ENCODE measurements around the gene LRTM1.

DNA sequence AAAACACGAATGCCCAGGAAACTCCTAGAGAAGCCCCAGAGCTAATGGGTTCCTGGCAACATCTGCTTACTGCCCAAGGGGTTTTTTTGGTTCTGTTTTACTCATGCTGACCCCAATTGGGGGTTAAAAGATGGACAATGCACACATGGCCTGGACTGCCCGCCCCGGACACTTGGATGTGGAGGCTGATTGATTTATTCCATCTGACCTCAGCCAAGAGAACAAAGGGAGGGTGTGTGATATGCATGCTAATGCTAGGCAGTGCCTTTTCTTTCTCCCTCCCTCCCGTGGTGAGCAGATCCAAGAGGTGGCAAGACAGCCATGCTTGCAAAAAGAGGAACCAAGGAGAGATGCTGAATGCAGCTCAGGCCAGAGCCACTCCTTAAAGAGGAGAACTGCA, 3.3 kb upstream of the LRTM1 start:
- TF ChIP-seq EZH2 (IDR thresholded peaks at IDR 0.05; ENCODE audit: insufficient read depth, poor library complexity, severe bottlenecking) (no peak), EZH2phosphoT487 (IDR thresholded peaks at IDR 0.05; ENCODE audit: insufficient read depth, low read depth) (no peak)
